GM21576 (cell line): ENCODE results near the gene SLC9A8.
"Not testable (repeated sequence)": the region's sequence is repeated elsewhere in the genome, so short reads cannot be mapped to it uniquely, and the experiment has no call there.

Source experiments
- ATAC-seq: cut with Tn5 transposase; IDR thresholded peaks from one replicate; pipeline ENCODE4 v1.9.1; 2021; ENCODE audit warnings: mild to moderate bottlenecking, moderate library complexity; ENCODE audit not compliant: unreplicated experiment

Gene SLC9A8, protein sequence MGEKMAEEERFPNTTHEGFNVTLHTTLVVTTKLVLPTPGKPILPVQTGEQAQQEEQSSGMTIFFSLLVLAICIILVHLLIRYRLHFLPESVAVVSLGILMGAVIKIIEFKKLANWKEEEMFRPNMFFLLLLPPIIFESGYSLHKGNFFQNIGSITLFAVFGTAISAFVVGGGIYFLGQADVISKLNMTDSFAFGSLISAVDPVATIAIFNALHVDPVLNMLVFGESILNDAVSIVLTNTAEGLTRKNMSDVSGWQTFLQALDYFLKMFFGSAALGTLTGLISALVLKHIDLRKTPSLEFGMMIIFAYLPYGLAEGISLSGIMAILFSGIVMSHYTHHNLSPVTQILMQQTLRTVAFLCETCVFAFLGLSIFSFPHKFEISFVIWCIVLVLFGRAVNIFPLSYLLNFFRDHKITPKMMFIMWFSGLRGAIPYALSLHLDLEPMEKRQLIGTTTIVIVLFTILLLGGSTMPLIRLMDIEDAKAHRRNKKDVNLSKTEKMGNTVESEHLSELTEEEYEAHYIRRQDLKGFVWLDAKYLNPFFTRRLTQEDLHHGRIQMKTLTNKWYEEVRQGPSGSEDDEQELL

DNA sequence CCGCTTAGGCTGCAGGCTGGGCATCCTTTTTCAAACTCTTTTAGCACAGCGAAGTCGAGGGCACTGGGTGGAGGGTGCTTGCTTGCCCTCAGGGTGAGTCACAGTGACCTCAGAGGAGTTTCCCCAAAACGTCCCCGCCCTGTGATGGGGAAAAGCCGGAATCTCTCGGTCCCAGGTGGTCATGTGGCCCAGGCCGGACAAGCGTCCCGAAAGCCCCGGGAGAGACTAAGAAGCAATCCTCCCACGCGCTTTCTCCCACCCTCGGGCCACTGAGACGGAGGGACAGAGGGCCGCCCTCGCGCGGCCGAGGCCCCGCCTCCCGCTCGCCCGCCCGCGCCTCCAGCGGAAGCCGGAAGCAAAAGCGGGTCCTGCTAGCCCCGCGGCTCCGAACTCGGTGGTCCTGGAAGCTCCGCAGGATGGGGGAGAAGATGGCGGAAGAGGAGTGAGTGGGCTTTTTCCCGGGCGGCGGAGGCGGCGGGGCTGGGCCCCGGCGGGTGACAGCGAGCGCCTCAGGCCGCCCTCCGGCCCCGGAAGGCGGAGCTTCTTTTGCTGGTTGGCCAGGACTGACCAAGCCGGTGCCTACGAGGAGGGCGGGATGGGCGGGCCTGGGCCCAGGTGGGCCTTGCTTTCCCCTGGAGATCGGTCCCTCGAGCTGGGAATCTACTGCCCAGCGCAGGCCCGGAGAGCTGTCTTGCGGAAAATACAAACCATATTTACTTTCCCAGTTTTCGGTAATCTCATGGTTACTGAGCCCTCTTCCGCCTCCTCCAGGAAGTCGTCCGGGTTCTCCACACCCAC is at the start of gene SLC9A8:
Gene SLC9A8 (plus strand): TSS at position 322 of the 798 bp plus-strand sequence. CDS start 95 bp downstream, at position 417.
- peak; percentile 71 for ATAC-seq

GRCh38 chr20:49762940-49763766 is 49.5 kb upstream of the SLC9A8 start:
- no peak for ATAC-seq

DNA sequence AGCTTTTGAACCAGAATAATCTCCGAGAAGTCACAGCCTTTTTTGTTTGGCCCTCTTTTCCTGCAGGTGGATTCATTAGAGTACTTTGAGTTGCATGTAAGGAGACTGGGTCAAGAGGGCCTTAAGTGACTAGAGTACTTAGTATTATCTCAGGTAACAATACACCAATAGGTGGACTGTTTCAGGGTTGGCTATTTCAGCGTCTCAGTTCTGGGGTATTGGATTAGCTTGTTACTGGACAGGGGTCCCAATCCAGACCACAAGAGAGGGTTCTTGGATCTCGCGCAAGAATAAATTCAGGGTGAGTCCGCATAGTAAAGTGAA is 47.3 kb upstream of the SLC9A8 start:
- ATAC-seq, result no peak

DNA sequence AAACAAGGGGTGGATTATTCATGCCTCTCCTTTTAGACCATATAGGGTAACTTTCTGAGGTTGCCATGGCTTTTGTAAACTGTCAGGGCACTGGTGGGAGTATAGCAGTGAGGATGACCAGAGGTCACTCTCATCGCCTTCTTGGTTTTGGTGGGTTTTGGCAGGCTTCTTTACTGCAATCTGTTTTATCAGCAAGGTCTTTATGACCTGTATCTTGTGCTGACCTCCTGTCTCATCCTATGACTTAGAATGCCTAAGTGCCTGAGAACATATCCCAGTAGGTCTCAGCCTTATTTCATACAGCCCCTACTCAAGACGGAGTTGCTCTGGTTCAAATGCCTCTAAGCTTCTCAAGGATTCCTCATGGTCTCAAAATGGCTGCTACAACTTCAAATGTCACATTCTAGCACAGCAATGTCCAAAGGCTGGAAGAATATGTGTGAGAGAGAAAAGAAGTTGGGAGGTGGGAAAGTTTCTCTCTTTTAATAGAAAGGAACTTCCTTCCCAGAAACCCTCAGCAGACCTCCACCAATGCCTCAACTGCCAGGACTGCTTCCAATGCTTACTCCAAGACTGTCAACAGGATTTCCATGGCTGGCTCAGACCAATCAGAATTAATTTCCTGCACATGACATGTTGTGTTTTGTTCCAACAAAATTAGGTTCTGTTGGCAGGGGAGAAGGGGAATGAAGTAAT is 46.6 kb upstream of the SLC9A8 start:
- ATAC-seq, result no peak

DNA sequence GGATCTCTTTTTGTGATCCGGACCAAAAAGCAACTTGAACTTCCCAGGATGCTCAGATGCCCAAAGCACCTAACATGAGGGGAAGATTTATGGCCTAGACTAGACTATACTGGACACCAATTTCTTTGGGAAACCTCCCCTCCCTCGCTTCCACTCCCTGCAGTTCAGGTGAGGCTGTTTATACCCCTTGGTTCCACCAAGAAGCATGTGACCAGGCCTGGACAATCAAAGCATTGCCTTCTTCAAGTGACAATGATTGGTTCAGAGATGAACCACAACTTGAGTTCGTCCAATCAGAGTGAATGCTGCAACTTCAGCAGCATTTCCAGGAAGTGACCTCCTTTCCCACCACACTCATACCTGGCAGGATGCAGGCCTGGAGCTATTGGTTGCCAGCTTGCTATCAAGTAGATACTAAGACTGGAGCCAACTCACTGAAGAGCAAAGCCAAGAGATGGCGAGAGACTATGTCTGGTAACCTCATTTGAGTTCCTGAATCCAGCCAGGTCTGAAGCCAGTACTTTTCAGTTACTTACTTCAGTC is 45.6 kb upstream of the SLC9A8 start:
- ATAC-seq, result no peak

- ATAC-seq, result no peak
These were observed 44.2 kb upstream of the SLC9A8 start for GRCh38 chr20:49768204-49769047.

- ATAC-seq, result no peak
These were observed 43.5 kb upstream of the SLC9A8 start for GRCh38 chr20:49769048-49769581.

GRCh38 chr20:49770634-49771033 is 42.0 kb upstream of the SLC9A8 start:
- ATAC-seq, result no peak

- ATAC-seq, result not testable (repeated sequence)
These were observed 38.4 kb upstream of the SLC9A8 start for GRCh38 chr20:49774213-49774612.

GRCh38 chr20:49775229-49775693 is 37.4 kb upstream of the SLC9A8 start:
- no peak for ATAC-seq

GRCh38 chr20:49779972-49780371 is 32.7 kb upstream of the SLC9A8 start:
- ATAC-seq, result no peak

DNA sequence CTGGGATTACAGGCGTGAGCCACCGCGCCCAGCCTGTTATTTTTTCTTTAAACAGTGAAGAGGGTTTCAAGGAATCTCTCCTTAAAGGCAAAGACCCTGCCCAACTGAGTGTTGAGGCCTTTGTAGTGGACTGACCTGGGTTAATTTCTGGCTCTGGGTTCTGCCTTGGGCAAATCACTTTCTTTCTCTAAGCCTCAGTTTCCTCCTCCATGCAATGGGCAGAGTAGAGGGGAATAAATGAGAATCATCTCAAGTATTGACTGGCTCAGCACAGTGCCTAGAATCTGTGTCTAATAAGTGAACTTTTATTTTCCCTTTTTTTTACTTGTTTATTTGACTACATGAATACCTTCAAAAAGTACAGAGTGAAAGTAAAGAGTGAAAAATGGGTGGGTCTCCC is 31.0 kb upstream of the SLC9A8 start:
- no peak for ATAC-seq

- ATAC-seq, result not testable (repeated sequence)
These were observed 30.2 kb upstream of the SLC9A8 start for GRCh38 chr20:49782439-49782838.

DNA sequence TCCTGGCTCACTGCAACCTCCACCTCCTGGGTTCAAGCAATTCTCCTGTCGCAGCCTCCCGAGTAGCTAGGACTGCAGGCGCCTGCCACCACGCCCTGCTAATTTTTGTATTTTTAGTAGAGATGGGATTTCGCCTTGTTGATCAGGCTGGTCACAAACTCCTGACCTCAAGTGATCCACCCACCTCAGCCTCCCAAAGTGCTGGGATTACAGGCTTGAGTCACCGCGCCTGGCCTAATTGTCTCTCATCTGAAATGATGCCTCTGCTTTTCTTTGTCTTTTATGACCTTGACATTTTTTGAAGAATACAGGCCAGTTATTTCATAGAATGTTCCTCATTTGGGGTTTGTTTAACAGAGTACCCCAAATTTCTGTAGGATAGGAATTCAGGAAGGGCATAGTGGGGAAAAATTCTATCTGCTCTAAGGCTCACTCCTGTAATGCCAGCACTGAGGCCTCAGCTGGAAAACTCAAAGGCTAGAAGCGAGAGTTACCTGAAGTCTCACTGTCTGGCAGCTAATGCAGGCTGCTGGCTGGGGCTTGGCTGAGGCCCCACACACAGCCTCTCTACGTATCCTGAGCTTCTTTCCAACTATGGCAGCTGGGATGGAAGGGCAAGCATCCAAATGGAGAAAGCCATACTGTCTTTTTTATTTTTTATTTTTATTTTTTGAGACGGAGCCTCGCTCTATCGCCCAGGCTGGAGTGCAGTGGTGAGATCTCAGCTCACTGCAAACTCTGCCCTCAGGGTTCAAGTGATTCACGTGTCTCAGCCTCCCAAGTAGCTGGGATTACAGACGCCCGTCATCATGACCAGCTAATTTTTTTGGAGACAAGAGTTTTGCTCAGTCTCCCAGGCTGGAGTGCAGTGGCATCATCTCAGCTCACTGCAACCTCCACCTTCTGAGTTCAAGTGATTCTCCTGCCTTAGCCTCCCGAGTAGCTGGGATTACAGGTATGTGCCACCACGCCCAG is 29.3 kb upstream of the SLC9A8 start:
- ATAC-seq, result not testable (repeated sequence)

DNA sequence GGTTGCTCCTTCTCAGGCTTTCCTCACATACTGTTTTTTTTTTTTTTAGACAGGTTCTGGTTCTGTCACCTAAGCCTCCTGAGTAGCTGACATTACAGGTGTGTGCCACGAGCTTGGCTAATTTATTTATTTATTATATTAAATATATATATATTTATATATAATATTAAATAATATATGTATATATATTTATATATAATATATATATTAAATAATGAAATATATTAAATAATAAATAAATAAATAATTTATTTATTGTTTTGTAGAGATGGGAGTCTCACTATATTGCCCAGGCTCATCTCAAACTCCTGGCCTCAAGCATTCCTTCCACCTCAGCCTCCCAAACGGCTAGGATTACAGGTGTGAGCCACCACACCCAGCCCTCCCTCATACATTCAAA is 28.3 kb upstream of the SLC9A8 start:
- no peak for ATAC-seq

DNA sequence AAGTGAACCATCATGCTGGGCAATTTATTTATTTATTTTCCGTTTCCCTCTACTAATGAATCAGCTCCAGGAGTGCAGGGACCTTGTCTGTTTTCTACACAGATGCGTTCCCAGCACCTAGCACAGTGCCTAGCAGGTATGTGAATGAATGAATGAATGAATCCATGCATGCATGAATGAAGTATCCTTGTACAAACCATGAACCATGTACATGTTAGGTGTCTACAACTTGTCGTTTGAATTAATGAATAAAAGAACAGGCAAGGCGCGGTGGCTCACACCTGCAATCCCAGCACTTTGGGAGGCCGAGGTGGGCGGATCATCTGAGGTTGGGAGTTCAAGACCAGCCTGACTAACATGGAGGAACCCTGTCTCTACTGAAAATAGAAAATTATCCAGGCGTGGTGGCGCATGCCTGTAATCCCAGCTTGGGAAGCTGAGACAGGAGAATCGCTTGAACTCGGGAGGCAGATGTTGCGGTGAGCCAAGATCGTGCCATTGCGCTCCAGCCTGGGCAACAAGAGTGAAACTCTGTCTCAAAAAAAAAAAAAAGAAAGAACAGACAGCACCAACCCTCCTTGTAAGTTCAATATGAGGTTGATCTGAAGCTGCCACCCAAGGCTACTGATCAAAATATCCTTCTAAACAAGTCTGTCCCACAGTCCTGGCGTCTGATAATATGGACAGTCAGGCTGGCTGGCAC is 27.3 kb upstream of the SLC9A8 start:
- no peak for ATAC-seq

DNA sequence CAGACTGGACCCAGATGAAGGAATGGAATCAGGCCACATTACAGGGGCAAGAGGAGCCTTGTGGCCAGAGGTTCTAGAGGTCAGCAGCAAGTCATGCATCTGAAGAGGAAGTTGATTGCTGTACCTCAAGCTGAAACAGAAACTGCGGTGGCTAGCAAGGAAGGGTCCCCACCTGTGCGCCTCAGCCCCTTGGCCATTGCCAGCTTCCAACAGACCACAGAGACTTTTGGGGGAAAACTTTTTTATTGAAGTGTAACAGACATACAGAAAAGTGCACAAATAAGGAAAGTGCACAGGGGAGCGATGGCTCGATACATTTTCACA is 26.8 kb upstream of the SLC9A8 start:
- peak; percentile 77 for ATAC-seq
